HG03520 (cell line): ENCODE data around the gene MYH9.

ENCODE experiments used
- ATAC-seq: cut with Tn5 transposase; IDR thresholded peaks from one replicate; pipeline ENCODE4 v1.9.1; 2021; ENCODE audit warnings: mild to moderate bottlenecking, moderate library complexity; ENCODE audit not compliant: unreplicated experiment

MYH9 gene

DNA sequence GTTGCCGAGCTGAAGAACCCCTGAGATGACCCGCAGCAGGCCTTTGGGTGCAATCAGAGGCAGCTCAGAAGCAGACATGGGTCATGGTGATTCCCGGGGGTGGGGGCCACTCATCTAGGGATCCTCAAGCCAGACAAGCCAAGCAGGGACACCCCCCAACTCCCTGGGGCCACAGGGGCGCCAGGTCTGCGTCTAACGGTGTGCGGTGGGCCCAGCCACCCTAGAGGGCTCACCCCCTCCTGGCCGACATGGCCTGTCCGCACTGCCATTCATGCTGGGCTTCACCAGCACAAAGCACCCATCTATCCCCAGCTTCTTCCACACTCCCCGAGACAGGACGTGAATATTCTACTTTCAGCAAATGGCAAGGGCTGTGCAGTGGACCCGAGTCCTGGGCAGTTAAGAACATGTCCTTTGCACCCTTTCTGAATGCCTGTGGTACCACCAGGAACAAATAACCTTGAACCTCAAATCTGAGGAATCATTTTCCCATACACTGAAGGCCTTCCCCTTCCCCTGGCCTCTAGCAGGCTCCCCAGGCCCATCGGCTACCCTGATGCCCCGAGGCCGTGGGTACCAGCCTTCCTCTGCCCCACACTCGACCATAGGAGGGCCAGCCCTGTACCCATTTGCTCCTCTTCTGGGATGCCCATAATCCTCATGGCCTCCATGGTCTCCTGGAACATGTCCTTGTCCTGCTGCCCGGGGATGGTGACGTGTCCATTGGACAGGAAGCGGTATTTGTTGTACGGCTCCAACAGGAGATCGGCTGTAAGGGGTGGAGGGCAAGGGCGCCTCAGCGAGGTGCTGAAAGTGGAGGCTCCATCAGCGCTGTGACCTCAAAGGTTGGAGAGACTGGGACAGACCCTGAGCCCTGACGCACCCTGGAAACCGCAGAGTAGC is 67.9 kb downstream of the MYH9 start:
- ATAC-seq: no peak

DNA sequence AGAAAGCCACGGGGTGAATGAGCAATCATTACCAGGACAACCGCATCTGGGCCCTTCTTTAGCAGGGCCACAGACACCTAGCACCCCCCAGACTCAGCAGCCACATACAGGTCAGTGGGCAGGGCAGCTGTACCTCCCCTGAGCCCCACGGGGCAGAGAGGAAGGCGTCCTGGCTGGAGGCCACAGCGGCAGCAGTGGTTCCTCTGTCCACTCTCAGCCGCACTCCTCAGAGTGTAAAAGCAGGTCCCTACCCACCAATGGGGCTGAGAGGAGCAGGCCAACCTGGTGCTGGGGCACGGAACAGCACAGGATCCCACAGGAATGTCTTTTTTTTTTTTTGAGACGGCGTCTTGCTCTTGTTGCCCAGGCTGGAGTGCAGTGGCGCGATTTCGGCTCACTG is 69.3 kb downstream of the MYH9 start:
- no peak for ATAC-seq

DNA sequence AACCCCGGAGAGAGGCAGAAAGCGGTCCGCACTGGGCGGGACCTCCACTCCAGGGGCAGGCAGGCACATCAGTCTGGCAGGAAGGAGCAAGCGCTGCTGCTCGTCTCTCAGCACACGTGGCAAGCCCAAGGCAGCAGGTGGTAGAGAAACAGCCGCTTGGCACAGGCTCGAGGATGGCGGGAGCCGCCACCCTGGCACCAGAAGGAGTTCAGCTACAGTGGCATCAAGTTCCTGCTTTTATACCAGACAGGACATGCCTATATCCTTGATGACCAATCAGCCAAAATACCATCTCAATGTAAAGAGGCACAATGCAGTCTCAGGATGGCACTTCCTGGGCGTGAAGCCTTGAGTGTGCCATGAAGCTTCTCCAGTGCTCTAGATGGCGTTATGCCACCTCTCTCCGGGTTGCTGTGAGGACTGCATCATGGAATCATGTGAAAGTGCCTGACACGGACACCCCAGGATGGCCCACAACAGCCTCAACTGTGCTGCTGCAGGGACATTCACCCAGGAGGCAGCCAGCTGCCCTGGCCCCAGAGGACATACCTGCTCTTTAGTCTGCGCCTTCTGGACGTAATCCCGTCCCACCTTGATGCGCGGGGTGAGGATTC is 70.0 kb downstream of the MYH9 start:
- no peak for ATAC-seq

GRCh38 chr22:36316419-36316818 is 71.3 kb downstream of the MYH9 start:
- no peak for ATAC-seq

GRCh38 chr22:36315325-36315724 is 72.4 kb downstream of the MYH9 start:
- no peak for ATAC-seq

GRCh38 chr22:36311386-36312085 is 76.2 kb downstream of the MYH9 start:
- ATAC-seq: no peak

- no peak for ATAC-seq
Observed at GRCh38 chr22:36308880-36309279, 78.9 kb downstream of the MYH9 start.

DNA sequence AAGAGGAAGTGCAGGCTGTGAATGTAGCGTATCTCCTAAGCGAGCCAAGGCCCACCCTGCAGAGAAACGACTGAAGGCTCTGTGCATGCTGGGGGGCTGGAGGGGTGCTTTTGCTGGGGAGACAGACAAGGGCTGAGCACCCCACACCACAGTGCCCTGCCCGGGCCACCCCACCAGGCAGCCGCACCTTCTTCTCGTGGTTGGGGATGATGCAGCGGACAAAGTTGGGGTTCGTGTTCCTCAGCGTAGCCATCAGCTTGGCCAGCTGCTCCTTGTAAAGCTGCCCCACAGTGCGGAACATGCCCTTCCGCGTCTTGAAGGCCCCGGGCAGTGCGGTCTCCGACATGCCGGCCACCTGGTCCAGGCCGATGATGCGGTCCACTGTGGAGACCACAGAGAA is 81.5 kb downstream of the MYH9 start:
- no peak for ATAC-seq

GRCh38 chr22:36305813-36306212 is 82.0 kb downstream of the MYH9 start:
- no peak for ATAC-seq

- no peak for ATAC-seq
Observed at GRCh38 chr22:36304429-36304828, 83.3 kb downstream of the MYH9 start.

DNA sequence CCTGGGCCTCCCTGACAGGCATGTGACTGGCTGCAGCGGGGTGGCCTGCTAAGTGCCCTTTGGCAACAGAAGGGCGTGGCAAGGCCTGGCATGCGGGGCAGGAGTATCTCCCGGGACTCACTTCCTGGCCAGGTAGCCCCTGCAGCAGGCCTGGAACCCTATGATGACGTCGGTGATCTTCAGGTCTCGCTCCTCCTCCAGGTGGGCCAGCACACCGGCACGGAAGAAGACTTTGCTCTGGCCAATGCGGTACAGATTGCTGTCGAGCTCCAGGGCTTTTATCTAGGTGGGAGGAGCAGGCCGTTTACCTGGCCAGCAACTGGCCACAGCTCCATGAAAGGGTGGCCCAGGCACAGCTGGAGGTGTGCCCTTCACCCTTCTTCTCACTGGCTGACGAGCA is 83.9 kb downstream of the MYH9 start:
- no peak for ATAC-seq

DNA sequence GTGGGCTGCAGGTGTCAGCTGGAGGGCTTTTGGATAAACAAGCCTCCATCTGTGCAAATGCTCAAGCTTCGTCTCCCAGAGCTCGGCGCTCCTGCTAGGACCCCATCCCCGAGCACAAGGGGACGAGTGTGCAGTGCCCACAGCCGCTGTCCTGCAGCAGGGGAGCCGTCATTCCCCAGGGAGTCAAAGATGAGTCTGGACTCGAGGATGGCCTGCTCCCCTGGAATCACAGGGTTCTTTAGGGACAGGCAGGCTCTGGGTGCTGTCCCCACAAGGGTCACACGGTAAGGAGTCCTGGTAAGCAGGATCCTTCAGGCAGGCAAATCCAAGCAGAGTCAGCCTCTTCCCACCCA is 84.7 kb downstream of the MYH9 start:
- no peak for ATAC-seq

GRCh38 chr22:36302439-36303114 is 85.2 kb downstream of the MYH9 start:
- ATAC-seq: no peak

DNA sequence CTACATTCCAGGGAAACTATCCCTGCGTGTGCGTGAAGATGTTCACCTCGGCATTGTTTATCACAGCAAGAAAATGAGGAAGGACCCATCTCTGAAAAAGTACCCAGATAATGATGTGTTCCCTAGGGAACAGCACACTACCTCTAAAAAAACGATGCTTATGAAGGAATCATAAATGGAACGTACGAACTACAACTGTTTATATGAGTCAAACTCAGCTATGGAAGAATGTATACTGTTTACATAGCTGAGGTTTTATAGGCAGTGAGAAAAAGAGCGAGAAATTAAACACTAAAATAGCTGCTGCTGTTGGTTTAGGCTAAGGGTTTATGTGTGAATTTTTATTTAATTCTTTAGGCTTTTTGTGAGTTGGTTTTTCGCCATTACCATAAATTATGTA is 85.9 kb downstream of the MYH9 start:
- ATAC-seq: no peak

- ATAC-seq: no peak
Observed at GRCh38 chr22:36301384-36301828, 86.4 kb downstream of the MYH9 start.

GRCh38 chr22:36300396-36301212 is 87.2 kb downstream of the MYH9 start:
- ATAC-seq: no peak

GRCh38 chr22:36299911-36300310 is 87.9 kb downstream of the MYH9 start:
- no peak for ATAC-seq

DNA sequence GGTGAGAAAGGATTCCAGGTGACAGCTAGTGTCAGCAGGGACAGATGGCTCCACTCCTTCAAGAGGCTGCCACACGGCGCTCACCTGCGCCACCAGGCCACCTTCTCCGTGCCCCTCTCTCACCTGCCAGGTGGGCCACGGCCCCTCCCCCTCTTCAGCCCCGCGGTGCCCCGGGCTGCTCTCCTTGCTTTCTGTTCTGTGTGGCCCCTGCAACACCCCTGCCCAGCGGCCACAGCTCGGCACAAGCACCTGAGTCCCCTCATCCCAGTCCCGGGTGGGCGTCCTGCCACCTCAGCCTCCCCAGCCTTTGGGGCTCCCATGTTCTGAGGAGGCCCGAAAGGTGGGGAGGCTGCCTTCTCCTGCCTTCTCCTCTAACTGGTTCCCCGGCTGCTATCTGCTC is 88.5 kb downstream of the MYH9 start:
- no peak for ATAC-seq

- no peak for ATAC-seq
Observed at GRCh38 chr22:36298601-36299000, 89.2 kb downstream of the MYH9 start.

DNA sequence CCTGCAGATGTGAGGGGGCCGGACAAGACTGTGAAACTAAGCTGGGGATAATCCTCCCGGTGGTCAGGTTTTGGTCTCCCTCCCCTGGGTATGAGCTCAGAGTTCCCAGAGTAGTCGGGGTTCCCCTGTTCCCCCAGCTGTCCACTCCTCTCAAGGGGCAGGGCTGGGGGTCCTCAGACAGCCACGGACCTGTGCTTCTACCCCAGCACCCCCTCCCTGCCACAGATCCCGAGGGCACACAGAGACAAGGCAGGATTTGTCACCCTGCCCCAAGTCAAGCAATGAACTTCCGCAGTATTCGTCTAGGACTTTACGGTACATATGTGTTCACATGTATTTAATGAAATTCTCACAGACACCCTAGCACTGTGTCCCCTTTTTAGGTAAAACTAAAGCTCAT is 89.6 kb downstream of the MYH9 start:
- ATAC-seq: no peak
